Globus pallidus (tissue), 1 donor: ENCODE data around the gene HTR2C.
A peak's percentile ranks its signal among the peaks of the same experiment; 100 is the strongest.
"Not testable (repeated sequence)": the region's sequence is repeated elsewhere in the genome, so short reads cannot be mapped to it uniquely, and the experiment has no call there.

Experiments used
- DNase-seq: peaks from one replicate; pipeline ENCODE4 v3.0.0-alpha.2; 2015; ENCODE audit warnings: low spot score

Gene HTR2C

DNA sequence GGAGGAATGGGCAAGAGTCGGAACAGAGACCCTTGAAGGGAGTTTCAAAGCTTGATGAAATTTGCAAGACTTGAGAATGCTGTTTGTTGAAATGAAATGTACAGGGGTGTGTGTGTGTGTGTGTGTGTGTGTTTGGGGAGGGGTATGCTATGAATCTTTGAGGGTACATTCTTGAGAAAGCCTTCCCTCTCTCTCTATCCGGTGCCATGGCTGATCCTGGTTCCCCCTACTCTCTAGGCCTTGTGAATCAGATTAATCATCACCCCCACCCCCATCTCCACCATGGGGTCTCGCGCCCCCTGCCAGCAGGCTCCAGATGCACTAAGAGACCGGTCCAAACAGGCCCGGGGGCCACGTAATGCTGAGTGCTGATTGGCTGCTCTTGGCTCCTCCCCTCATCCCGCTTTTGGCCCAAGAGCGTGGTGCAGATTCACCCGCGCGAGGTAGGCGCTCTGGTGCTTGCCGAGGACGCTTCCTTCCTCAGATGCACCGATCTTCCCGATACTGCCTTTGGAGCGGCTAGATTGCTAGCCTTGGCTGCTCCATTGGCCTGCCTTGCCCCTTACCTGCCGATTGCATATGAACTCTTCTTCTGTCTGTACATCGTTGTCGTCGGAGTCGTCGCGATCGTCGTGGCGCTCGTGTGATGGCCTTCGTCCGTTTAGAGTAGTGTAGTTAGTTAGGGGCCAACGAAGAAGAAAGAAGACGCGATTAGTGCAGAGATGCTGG, at the start of gene HTR2C:
HTR2C (plus strand) TSS at position 441 of the 729 bp plus-strand sequence. CDS start 142,851 bp downstream, outside the sequence.
- DNase-seq, result no peak

DNA sequence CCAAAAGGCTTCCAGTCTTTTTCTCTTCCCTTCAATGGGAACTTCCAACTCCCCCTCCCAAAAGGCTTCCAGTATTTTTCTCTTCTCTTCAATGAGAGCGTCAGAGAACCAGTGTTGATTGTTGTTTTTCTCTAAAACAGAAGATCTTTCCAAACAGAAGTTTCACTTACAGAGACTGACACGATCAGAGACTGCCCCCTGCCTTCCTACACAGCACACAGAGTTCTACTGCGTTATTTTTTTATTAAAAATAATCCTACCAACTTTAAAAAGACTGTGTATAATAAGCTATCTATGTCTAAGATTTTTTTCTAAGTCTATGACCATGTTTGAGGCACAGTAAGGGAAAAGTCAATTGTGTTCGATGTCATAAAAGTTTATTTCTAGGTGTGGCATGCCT, 3.5 kb upstream of the HTR2C start:
- no peak for DNase-seq

DNA sequence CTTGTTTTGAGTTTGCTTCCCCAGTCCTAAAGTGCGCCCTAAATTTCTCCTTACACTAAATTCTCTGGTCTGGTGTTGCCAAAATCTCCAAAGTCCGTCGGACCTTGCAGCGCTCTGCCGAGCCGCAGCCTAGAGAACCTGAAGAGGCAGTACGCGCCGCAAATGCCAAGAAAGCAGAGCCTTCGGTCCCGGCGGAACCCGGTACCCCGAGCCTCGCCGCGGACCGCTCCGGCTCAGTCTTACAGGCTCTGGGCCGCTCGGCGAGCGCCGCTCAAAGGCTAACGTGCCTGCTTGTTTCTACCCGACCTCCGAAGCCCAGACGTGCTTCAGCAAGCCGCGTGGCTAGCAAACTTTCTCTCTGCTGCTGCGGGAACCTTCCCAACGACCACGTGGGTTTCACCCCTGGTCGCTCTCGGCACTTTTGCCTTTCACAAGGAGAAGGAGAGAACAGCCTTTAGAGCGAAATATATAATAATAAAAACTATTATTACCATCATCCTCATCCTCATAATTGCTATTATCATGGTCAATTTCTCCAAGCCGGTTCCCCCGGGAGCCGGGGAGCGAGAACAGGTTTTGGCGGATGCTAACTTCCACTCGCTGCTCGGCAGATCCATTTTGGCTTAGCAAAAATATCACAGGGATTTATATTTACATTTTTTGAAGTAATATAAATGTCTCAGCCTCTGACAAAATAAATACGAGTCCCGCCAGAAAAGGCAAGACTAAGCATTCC, 2.2 kb upstream of the HTR2C start:
- no peak for DNase-seq

DNA sequence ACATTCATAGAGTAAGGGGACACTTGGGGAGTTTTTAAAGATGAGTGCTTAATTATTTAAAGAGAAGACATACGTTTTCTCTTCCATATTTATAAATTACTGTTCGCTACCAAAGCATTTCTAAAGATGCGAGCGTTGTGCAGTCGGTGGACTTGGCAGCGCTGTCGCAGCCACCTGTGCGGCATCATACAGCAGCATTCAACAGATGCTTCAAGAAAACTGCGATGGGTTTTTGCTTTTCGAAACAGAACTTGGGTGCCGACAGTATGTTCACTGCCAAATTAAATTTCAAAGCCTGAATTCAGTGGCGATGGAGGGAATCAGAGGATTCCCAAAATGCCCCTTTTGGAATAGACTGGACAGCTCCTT, 1.6 kb upstream of the HTR2C start:
- no peak for DNase-seq

DNA sequence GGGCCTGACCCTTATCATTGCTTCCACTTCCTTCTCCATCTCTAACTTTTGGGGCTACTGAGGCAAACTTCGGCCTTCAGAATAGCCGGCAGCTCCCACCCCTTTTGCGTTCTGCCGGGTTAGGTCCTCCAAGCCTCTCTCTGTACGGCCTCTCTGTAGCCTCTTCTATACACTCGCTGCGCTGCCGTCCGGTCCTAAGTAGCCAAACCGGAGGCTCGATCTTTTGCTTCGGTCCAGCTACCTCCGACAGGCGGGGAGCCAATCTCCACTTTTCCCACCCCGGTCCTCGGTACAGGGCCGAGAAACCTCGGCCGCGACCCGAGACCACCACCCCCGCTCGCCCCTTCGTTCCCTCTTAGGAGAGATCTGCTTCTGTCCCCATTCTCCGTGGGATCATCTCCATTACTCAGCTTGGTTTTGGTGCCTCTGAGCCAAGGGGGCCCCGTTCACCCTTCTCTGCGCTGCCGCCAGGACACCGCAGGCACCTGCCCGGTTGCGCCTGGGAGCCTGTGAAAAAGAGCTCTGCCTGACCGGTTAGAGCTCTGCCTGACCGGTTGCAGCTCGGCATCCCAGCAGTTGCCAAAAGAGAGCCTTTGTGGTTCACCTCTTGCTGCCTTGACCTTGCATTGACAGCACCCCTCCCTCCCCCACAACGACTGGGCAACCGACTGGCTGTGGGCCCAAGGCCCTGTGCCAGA, 1.0 kb upstream of the HTR2C start:
- DNase-seq, result no peak

DNA sequence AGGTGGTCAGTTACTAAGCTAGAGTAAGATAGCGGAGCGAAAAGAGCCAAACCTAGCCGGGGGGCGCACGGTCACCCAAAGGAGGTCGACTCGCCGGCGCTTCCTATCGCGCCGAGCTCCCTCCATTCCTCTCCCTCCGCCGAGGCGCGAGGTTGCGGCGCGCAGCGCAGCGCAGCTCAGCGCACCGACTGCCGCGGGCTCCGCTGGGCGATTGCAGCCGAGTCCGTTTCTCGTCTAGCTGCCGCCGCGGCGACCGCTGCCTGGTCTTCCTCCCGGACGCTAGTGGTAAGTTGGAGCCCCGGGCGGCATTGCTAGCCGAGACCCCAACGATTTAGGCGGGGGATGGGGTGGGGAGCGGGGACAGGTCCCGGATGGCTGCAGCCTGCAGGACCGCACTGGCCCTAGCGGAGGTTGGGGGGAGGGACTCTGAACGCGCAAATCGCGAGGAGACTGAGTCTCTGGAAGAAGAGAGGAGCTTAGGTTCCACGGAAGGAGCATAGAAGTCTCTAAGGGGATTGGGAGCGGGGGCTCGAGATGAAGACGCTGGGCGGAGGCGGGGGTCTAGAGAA, 573 bp downstream of the HTR2C start:
- no peak for DNase-seq

DNA sequence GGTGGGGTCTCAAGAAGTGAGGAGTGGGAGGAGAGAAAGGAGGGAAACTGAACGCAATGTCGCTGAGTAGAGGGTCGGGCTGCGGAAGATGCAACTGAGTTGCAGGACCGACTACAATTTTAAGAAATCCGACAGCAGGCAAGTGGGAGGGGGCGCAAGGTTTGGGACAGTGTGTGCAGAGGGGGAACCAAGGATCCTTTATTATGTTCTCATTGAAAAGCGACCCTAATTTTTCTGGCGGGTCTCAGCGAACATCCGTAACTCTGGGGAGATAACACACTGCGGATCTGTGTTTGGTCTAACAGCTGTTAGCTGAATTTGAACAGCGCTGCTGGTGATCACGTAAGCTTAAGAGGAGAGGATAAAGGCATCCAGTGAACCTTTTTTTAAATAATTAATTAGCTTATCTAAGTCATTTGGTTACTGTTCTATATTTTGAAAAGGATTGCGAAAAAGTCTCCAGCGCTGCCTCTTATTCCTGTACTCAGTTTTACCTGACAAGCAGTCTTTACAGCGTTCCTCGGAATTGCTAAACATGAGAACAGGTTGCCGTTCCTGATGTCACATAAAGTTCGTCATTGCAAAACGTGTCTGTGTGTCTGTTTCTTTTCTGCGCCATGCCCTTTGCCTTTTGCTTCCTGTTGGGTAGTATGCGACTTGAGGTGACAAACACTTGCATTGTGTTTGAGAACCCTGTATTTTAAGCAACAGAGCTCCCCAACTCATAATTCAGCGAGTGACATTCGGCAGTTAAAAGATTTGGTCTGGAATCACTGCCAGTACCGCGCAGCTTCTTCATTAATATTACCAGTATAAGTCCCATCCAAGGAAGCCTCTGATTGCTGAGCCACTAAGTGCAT, 1.3 kb downstream of the HTR2C start:
- DNase-seq, result no peak

DNA sequence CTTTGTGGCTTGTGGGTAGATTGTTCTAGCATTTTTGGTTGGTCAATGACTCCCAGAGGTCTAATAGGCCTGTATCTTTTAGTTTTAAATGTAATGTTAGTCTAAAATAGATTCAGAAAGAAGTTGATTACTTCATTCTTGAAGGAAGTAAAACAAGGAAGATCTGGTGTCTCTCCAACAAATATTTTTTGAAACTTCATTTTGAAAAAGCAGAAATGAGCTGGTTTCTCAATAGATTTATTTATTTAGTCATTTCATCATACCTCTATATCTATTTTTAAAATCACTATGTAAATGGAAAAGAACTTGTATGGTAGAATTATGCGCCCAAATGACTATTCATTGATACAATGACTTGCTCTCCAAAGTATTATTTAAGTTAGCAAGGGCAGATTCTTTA, 7.2 kb downstream of the HTR2C start:
- DNase-seq, result no peak

DNA sequence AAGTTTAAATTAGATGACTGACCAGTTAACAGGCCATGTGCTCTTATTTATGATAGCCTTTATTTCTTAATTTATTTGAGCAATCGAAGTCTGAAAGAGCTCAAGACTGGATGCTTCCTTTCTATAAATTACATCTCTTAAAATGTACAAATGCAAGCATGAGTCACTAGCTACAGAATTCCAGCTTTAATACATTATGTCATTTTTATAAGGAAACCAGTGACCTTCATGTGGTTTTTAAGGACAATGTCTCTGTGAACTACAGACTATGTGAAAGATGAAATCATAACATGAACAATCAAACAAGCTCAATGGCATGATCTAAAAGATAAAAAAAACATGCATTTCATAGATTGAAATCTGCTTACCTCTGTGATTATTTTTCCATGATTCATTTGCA, 15.4 kb downstream of the HTR2C start:
- DNase-seq, result no peak

DNA sequence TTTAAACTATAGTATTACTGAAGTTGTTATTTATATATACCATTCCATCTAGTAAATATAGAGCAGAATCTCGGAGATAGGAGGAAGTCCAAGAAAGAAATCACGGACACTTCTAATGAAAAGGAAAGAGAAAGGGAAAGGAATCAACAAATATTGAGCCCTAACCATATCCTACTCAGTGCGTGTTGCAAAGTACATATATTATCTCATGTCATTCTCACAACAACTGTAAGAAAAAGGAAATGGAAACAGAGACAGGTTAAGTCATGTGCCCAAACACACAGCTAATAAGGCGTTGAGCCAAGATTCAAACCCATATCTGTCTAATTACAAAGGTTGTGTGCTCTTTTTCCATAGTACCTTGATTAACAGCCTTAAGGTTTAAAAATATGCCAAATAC, 16.0 kb downstream of the HTR2C start:
- DNase-seq, result no peak

DNA sequence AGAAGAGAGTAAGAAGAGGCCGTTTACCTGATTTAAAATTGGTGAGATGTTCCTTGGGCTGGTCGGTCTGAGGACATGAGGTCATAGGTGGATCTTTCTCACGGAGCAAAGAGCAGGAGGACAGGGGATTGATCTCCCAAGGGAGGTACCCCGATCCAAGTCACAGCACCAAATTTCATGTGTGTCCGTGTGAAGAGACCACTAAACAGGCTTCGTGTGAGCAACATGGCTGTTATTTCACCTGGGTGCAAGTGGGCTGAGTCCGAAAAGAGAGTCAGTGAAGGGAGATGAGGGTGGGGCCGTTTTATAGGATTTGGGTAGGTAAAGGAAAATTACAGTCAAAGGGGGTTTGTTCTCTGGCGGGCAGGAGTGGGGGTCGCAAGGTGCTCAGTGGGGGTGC, 22.7 kb downstream of the HTR2C start:
- DNase-seq, result not testable (repeated sequence)

DNA sequence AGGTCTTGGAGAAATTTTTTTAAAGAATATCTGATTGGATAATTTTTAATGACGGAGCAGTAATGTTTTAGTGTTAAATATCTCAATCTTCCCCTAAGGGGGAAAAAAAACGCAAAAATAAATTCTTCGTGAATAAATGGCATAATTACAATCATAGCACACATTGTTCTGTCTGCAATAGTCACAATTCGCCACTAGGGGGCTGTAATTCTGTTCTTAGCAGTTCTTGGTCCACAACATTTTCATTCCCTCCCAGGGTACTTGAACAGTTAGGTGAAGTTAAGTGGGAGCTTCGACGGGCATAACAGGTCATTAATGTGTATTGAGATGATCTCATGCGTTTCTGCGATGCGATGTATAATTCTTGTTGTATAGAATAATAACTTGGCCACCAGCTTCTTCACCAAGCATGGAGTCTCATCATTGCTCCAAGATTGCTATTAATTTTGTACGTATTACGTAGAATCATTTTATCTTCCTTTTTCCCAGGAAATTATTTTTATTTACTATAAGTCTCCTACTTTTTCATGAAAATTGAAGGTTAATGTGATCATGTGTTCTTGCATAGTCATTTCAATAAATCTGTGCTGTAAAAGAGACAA, 27.2 kb downstream of the HTR2C start:
- peak; percentile 3 for DNase-seq

DNA sequence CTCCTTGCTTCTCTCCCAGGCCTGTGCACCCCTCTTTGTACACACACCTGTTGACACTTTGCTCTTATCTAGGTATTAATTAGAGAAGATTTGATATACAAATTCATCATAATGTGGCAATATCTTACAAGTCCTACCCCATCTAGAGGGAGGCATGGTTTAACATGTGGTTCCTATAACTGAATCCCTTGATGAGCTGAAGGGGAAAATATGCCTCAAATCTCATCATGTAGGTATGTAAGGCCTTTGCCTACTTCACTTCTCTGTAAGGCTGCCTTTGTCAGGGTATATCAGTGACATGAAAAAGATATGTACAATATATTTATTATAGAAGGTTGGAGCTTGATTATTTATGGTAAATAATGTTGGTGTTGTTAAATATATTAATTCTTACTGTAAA, 31.9 kb downstream of the HTR2C start:
- DNase-seq, result no peak

DNA sequence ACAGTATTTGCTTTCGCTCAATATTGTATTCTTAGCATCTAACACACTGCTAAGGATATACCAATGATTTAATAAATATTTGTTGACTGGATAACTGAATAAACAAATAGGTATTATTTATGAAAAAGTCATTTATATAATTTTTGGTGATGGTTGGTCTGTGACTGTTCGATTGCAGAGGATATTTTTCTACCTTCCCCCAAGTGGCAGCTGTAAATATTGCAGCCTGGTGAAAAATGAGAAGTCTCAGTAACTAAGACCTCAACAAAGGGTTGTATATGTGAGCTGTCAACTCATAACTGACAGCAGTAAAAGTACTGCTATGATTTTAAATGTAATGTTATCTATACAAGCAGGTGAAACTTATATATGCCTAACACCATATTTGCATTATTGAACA, 36.0 kb downstream of the HTR2C start:
- DNase-seq, result no peak

DNA sequence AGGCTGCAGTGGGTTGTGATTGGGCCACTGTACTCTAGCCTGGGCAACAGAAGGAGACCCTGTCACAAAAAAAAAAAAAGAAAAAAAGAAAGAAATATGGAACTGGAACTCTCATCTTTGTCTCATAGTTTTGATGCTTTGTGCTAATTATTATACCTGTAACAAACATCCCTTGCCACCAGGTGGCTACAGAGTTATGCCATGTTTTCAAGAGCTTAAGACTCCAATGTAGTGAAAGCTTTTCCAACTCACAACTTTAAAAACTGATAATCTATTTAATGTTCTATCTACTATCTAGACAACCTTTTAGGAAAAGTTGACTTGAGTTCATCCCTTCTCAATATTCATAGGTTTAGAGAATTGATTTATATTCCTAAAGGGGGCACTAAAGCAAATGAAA, 42.4 kb downstream of the HTR2C start:
- no peak for DNase-seq

DNA sequence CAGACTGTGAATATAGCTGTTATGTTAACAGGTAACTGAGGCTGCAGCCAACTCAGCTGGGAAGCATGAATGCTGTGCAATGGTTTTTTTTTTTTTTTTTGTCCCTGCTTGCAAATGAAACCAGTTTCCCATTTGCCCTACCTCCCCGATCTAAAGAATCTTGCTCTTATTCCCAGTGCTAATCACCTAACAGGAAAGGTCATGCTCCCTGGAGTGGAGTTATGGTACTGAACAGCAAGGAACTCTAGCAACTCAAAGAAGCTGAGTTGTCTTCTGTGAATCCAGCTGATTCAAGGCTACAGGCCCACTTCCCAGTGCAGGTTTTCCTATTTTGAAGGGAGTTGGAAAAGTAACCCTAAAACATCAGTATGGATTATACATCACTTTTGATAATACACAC, 52.1 kb downstream of the HTR2C start:
- no peak for DNase-seq

DNA sequence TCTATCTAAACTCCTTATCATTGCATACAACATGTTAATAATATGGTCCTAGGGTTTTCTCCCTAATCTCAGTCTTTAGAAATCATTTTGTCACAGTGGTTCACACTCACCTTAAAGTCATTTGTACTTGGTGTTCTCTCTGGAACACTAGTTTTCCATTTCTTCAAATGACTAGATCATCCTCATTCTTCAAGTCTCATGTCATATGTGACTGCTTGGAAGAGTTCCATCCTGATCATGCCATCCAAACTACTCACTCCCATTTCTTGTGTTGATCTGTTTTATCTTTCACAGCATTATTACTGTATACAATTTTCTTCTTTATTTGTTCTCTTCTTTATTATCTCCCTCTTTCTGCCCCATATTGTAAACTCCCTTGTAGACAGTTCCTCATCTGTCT, 66.5 kb downstream of the HTR2C start:
- no peak for DNase-seq

DNA sequence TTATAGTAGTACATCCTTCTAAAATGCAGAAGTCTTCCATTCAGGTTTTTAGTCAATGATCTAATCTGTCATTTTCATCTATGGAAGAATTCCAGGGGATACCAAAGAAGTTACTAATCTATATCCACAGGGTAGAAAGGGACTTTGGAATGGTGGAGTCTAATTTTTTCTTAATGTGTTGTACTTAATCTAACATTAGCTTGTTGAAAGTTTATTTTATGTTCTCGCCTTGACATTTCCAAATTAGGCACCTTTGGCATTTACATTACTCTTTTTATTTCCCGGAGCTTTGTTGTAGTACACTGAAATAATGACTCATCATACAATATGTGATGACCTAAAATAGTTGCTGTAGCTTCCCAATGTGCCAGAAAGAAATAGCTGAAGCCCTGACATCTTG, 91.5 kb downstream of the HTR2C start:
- DNase-seq, result no peak

DNA sequence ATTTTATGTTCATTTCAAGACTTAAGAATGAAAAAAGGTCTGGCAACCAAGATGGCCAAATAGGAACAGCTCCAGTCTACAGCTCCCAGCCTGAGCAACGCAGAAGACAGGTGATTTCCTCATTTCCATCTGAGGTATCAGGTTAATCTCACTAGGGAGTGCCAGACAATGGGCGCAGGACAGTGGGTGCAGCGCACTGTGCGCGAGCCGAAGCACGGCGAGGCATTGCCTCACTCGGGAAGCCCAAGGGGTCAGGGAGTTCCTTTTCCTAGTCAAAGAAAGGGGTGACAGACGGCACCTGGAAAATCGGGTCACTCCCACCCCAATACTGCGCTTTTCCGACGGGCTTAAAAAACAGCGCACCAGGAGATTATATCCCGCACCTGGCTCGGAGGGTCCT, 116.6 kb downstream of the HTR2C start:
- not testable (repeated sequence) for DNase-seq

DNA sequence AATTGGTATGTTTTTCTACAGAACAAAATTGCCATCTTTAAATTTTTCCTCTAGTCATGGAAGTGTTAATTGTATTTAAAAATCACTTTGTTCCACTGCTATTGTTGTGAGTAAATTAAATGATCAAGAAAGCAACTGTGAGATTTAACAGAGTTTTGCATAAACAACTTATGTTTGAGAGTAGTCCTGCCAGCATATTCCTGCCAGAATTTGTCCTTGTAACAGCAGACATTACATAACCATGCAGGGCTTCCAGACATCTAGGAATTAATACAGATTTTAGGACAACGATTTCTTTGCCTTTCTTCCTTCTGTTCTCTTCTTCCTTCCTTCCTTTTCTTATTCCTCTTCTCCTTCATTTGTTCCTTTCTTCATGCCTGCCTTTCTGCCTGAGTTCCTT, 125.5 kb downstream of the HTR2C start:
- DNase-seq, result no peak

DNA sequence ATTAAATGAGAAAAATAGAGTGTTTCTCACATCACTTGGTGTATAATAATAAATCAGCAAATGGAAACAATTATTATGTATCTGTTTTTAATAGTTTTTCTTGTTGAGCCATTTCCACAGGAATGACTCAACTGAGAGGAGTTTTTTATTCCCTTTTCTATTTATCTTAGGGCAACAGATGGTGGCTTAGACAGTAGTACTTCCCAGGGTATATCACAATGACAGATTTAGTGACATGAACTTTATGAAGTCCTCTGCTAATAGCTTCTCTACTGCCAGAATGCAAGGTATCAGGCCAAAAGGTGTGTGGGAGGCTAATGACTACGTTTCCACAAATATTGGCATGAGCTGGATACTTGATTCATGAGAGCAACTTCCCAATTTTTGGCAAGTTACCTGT, 126.7 kb downstream of the HTR2C start:
- no peak for DNase-seq

DNA sequence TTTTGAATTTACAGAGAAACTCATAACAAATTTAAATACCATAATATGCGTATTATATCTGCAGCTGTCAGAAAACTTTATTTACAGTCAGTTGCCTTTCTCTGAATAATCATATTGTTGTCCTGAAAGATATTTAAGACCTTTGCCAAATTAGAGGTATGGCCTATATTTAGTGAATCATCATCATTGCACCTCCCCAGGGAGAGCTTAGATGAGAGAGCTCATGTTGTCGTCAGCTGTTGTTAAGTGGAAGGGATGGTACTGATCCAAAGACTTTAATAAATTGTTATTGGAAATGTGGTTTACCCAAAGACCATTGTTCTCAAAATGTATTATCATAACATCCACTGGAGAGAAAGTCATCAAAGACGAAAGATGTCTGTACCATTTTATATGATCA, 128.6 kb downstream of the HTR2C start:
- DNase-seq, result no peak
